ENCODE measurements around the gene MYO10.
"Not testable (repeated sequence)": the region's sequence is repeated elsewhere in the genome, so short reads cannot be mapped to it uniquely, and the experiment has no call there.

Gene MYO10

GRCh38 chr5:16862777-16863176 lies 73.3 kb downstream of the MYO10 start:
- no peak for DNase-seq (ENCODE audit: low spot score)

GRCh38 chr5:16859346-16859745 lies 76.7 kb downstream of the MYO10 start:
- no peak for DNase-seq (ENCODE audit: low spot score)

DNA sequence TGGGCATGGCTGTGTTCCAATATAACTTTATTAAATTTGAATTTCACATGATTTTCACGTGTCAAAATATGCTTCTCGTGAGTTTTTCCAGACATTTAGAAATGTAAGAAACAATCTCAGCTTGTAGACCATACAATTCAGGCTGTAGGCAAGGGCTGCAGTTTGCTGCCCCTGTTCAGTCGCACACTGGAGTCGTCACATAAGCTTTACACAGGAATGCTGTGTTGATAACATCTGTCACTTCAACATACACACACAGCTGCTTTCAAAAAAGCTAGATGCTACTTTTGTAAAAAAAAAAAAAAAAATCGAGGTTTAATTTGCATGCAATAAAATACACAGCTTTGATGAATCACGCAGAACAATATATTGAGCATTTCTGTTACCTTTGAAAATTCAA lies 77.9 kb downstream of the MYO10 start:
- DNase-seq (ENCODE audit: low spot score) = no peak

DNA sequence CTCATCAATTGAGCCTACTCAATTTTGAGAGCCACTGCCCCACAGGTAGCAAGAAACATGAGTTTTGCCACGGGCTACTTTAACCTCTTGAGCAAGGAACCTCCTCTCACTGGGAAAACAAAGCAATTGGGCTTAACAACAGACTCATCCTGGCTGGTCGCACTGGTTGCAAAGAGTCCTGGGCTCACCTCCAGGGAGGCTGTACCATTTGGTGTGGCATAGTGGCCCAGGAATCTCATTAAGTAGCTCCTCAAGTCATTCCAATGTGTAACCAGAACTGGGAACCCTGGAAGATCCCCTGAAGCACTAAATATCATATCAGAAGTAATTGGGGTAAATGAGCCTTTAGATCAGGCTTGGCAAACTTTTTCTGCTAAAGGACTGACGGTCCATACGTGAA lies 78.5 kb downstream of the MYO10 start:
- no peak for DNase-seq (ENCODE audit: low spot score)

DNA sequence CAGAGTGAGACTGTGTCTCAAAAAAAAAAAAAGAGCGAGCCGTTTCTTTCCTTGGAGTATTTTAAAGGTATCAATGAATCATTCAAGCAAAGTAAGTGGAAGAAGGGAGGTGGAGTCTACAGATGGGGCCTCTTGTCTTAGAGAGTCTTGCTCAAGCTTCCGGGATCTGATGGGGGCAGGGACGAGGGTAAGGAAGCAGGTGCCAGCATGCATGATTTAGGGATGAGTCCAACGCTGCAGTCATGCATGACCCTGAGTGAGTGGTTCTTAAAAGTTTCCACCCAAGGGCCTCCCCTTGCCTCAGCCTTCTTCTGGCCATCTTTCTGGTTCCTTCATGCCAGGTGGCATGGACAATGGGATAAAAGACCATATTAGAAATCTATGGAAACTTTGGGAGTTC lies 79.6 kb downstream of the MYO10 start:
- no peak for DNase-seq (ENCODE audit: low spot score)

GRCh38 chr5:16855898-16856297 lies 80.2 kb downstream of the MYO10 start:
- peak; percentile 15 for DNase-seq (ENCODE audit: low spot score)

- DNase-seq (ENCODE audit: low spot score) = peak; percentile 87
Observed at GRCh38 chr5:16855485-16855884, 80.6 kb downstream of the MYO10 start.

GRCh38 chr5:16854351-16854750 lies 81.7 kb downstream of the MYO10 start:
- DNase-seq (ENCODE audit: low spot score) = no peak

- DNase-seq (ENCODE audit: low spot score) = no peak
Observed at GRCh38 chr5:16853518-16853917, 82.6 kb downstream of the MYO10 start.

GRCh38 chr5:16852251-16853005 lies 83.7 kb downstream of the MYO10 start:
- no peak for DNase-seq (ENCODE audit: low spot score)

DNA sequence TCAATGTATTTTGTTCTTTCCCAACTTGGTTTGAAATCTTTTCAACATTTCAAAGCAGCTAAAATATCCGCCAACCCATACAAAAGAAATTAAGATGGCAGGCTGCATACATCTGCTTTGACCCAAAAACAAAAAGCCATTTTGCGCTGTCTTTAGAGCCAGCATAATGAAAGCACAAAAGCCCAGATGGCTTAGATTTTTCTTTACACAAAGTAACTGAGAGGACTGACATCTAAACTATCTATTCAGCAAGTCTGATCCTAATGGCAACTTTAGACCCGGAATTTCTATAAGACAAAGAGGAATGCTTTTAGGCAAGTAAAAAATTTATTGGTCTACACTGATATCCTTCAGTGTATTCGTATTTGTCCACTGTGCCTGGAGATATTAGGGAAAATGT lies 86.3 kb downstream of the MYO10 start:
- DNase-seq (ENCODE audit: low spot score) = no peak

- DNase-seq (ENCODE audit: low spot score) = no peak
Observed at GRCh38 chr5:16849181-16849580, 86.9 kb downstream of the MYO10 start.

DNA sequence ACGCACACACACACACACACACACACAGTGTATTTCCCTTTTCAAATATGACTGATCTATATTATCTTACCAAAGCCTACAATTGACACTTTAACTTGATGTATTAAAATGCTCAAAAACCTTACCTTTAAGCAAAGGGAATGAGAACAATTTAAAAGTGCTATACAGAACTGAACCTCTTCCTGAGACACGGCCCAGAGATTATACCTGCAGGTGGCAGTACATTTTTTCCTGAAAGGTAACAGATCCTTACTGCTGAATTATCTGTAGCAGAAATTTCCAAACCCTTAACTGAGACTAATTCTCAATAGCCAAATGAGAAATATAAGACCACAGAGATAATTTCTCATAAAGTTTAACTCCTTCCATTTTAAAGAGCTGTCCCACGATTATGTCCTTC lies 91.1 kb downstream of the MYO10 start:
- DNase-seq (ENCODE audit: low spot score) = no peak

DNA sequence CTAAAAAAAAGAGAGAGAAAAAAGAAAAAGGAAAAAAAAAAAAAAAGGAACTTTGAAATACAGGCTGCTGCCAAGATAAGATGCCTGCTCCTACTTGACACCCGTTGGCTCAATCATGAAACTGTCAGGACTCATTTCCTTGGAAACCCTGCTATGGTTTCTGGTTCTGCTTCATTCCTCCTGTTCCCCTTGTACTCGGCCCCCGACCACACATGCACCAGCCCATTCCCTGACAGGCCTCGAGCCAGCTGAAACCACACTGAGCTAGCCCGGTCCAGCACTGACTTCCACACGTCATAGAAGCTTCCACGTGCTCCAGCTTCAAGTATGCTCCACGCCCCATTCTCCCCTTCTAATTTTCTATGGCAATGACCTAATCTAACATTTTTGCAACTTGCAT lies 93.2 kb downstream of the MYO10 start:
- no peak for DNase-seq (ENCODE audit: low spot score)

- DNase-seq (ENCODE audit: low spot score) = no peak
Observed at GRCh38 chr5:16841416-16841815, 94.7 kb downstream of the MYO10 start.

DNA sequence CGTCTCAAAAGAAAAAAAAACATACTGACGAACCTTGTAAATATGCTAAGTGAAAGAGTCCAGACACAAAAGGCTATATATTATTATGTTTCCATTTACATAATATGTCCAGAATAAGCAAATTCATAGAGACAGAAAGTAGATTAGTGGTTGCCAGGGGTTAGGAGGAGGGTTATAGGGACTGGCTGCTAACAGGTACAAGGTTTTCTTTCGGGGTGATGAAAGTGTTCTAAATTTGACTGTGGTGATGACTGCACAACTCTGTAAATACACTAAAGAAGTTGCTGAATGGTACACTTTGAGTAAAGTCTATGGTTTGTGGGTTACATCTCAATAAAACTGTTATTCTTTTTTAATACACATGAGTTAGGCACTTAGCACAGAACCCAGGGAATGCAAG lies 98.8 kb downstream of the MYO10 start:
- DNase-seq (ENCODE audit: low spot score) = no peak

- DNase-seq (ENCODE audit: low spot score) = no peak
Observed at GRCh38 chr5:16834029-16834428, 102.1 kb downstream of the MYO10 start.

DNA sequence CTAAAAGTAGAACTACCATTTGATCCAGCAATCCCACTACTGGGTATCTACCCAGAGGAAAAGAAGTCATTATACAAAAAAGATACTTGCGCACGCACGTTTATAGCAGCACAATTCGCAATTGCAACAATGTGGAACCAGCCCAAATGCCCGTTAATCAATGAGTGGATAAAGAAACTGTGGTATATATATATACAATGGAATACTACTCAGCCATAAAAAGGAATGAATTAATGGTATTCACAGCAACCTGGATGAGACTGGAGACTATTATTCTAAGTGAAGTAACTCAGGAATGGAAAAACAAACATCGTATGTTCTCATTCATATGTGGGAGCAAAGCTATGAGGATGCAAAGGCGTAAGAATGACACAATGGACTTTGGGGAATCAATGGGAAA lies 104.8 kb downstream of the MYO10 start:
- not testable (repeated sequence) for DNase-seq (ENCODE audit: low spot score)

- DNase-seq (ENCODE audit: low spot score) = no peak
Observed at GRCh38 chr5:16827755-16828154, 108.3 kb downstream of the MYO10 start.

DNA sequence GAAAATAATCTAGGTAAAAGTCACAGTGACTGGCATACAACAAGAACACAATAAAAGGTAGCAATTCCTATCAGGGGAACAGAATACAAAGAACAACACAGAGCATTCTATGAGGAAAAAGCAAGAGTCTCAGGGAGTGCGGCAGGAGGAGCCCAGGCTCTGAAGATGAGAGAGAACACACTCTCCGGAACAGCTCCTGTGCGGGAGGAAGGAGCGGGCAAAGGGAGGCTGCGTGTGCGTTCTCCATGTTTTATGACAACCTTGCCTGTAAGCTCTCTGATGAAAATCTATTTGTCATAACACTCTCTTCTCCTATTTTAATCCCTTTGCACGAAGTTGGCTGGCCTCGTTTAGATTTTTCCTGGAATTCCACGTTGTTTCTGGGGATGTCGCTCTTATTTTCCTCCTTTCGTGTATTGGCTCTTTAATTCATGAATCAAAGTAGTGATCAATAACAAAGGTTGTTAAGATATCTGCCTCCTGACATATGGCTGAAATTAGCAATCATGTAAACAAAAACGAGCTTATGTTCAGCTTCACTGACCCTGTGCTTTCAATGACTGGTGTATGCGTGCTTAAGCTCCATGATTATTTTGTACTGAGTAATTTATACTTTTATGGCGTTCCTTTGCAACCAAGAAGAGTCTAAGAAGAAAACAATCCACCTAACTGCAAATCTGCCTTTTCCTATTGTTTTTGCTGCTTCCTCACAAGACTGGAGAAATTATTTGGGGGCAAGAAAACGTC lies 109.5 kb downstream of the MYO10 start:
- no peak for DNase-seq (ENCODE audit: low spot score)

GRCh38 chr5:16819522-16820167 lies 116.4 kb downstream of the MYO10 start:
- DNase-seq (ENCODE audit: low spot score) = no peak

DNA sequence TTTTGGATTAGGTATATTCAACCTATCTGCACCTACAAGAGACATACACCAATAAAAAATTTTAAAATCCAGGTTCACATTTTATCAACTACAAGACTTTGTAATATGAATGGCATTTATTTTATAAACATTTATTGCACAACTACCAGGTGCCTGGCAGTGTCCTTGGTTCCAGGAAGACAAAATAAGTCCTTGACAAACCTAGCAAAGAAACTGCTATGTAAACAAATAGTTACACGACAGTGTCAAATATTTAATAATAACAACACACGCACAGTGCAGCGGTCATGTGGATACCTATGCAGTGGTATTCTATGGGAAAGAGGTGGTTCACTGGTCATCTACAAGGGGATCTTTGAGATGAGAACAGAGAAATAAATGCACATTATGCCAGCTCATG lies 120.7 kb downstream of the MYO10 start:
- DNase-seq (ENCODE audit: low spot score) = no peak

DNA sequence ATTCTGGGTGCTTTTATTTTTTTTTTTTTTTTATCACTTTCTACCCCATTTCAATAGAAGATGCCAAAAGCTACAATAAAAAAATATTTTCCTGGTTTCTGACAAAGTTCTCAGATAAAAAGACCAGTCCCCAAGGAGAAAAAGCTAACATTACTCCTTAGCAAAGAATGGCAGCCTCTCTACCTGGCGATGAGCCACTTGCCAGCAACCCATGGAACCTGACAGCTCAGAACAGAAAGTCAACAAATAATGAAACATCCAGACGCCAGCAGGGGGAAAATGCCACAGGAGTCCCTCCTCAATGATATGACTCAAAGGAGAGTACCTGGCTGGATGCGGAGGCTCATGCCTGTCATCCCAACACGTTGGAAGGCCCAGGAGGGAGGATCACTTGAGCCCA lies 123.2 kb downstream of the MYO10 start:
- DNase-seq (ENCODE audit: low spot score) = no peak

All from kidney capillary endothelial cell (primary cell).